Measurements from ENCODE around the gene MMP20.

MMP20 gene

GRCh38 chr11:102623998-102624397 is 1.1 kb downstream of the MMP20 start:
- H3K4me3 ChIP-seq (ENCODE audit: low read depth, low read length), result no peak overlapping the region
- no peak for DNase-seq (ENCODE audit: low read depth)
- TF ChIP-seq CTCF (IDR thresholded peaks at IDR 0.05; ENCODE audit: insufficient read depth, low read depth, low read length, missing control alignments), result no peak

GRCh38 chr11:102623128-102623527 is 2.0 kb downstream of the MMP20 start:
- no peak for DNase-seq (ENCODE audit: low read depth)
- no peak overlapping the region for H3K4me3 ChIP-seq (ENCODE audit: low read depth, low read length)
- no peak for TF ChIP-seq CTCF (IDR thresholded peaks at IDR 0.05; ENCODE audit: insufficient read depth, low read depth, low read length, missing control alignments)

- DNase-seq (ENCODE audit: low read depth), result no peak
- TF ChIP-seq CTCF (IDR thresholded peaks at IDR 0.05; ENCODE audit: insufficient read depth, low read depth, low read length, missing control alignments), result no peak
- no peak overlapping the region for H3K4me3 ChIP-seq (ENCODE audit: low read depth, low read length)
These were observed 2.9 kb downstream of the MMP20 start for GRCh38 chr11:102622258-102622657.

GRCh38 chr11:102620818-102621561 is 4.1 kb downstream of the MMP20 start:
- no peak for TF ChIP-seq CTCF (IDR thresholded peaks at IDR 0.05; ENCODE audit: insufficient read depth, low read depth, low read length, missing control alignments)
- no peak for DNase-seq (ENCODE audit: low read depth)
- no peak overlapping the region for H3K4me3 ChIP-seq (ENCODE audit: low read depth, low read length)

GRCh38 chr11:102620179-102620578 is 5.0 kb downstream of the MMP20 start:
- no peak for TF ChIP-seq CTCF (IDR thresholded peaks at IDR 0.05; ENCODE audit: insufficient read depth, low read depth, low read length, missing control alignments)
- no peak for DNase-seq (ENCODE audit: low read depth)
- H3K4me3 ChIP-seq (ENCODE audit: low read depth, low read length), result no peak overlapping the region

GRCh38 chr11:102617466-102618008 is 7.6 kb downstream of the MMP20 start:
- DNase-seq (ENCODE audit: low read depth), result no peak
- no peak for TF ChIP-seq CTCF (IDR thresholded peaks at IDR 0.05; ENCODE audit: insufficient read depth, low read depth, low read length, missing control alignments)
- H3K4me3 ChIP-seq (ENCODE audit: low read depth, low read length), result no peak overlapping the region
